Fibroblast of the aortic adventitia (primary cell): ENCODE measurements around the gene CRTC3. TPM values are rescaled to one million over a fixed set of nuclear protein-coding genes. Genes with fewer than 3 reads are reported as not detected.

Experiments
- DNase-seq: peaks from one replicate; pipeline ENCODE4 v3.0.0-alpha.2; 2010; ENCODE audit warnings: low read depth
- H3K4me3 ChIP-seq: 2 replicates; pipeline ENCODE4 v1.5.1; 2011; ENCODE audit warnings: low read depth, mild to moderate bottlenecking, control low read depth, low read length, moderate library complexity
- CTCF ChIP-seq: IDR thresholded peaks from 2 replicates; pipeline ENCODE4 v1.5.1; 2011; ENCODE audit warnings: mild to moderate bottlenecking, low read length, control low read depth, inconsistent platforms; ENCODE audit not compliant: insufficient read depth
- total RNA-seq: library from RNA; depleted of rRNA; stranded (reverse); fragments of >200 nt; gene quantifications from 2 replicates; pipeline ENCODE4 v1.2.3, GENCODE V29; 2012; ENCODE audit warnings: low replicate concordance

The CRTC3 gene
- total RNA-seq, 1 donor, result 15.7 TPM

GRCh38 chr15:90606641-90607040, 76.9 kb downstream of the CRTC3 start:
- no peak for DNase-seq
- TF ChIP-seq CTCF, result no peak
- H3K4me3 ChIP-seq, result no peak overlapping the region

GRCh38 chr15:90607361-90607760, 77.6 kb downstream of the CRTC3 start:
- H3K4me3 ChIP-seq, result no peak overlapping the region
- DNase-seq, result no peak
- no peak for TF ChIP-seq CTCF

GRCh38 chr15:90609242-90610180, 79.8 kb downstream of the CRTC3 start:
- no peak for DNase-seq
- H3K4me3 ChIP-seq, result no peak overlapping the region
- no peak for TF ChIP-seq CTCF

- TF ChIP-seq CTCF, result no peak
- peak; percentile 36 for DNase-seq
- no peak overlapping the region for H3K4me3 ChIP-seq
These were observed 80.5 kb downstream of the CRTC3 start for GRCh38 chr15:90610190-90610589.

GRCh38 chr15:90611157-90611556, 81.4 kb downstream of the CRTC3 start:
- no peak for DNase-seq
- no peak overlapping the region for H3K4me3 ChIP-seq
- no peak for TF ChIP-seq CTCF

GRCh38 chr15:90617171-90617570, 87.4 kb downstream of the CRTC3 start:
- H3K4me3 ChIP-seq, result no peak overlapping the region
- DNase-seq, result no peak
- no peak for TF ChIP-seq CTCF
